ENCODE results near the gene KPNA6.
"Not testable (repeated sequence)": the region's sequence is repeated elsewhere in the genome, so short reads cannot be mapped to it uniquely, and the experiment has no call there.

The KPNA6 gene

DNA sequence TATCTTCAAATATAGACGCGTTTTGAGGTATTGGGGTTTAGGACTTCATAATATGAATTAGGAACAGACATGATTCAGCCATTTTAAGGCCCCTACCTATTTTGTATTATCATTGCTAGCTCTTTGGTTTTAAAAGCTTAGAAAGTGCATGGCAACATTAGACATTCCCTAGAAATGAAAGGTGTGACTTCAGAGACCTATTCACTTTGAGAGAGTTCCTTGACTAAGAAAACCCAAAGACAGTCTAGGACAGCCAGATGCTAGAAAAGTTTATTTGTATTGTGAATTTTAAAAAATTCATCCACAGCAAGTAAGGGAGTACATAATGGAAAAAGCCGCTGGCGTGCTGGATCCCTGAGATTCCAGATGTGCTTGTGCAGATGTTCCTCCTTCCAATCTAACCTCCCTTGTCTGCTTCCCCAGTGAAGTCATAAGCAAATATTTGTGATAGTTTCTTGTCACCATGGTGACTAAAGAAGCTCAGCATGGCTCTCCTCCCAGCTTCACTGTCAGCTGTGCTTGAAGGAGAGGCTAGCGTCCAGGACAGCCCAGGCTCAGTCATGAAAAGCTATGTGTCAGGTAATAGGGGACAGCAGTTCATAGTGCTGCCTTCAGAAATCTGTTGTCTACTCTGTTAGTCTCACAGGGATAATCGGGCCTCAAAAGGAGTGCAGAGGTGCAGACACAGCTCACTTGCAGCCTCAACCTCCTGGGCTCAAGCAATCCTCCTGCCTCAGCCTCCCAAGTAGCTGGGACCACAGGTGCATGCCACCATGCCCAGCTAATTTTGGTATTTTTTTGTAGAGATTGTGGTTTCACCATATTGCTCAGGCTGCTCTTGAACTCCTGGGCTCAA lies 34.8 kb downstream of the KPNA6 start:
- no peak for DNase-seq (ENCODE audit: low read depth in 1 of 2, low spot score in 1 of 2)

DNA sequence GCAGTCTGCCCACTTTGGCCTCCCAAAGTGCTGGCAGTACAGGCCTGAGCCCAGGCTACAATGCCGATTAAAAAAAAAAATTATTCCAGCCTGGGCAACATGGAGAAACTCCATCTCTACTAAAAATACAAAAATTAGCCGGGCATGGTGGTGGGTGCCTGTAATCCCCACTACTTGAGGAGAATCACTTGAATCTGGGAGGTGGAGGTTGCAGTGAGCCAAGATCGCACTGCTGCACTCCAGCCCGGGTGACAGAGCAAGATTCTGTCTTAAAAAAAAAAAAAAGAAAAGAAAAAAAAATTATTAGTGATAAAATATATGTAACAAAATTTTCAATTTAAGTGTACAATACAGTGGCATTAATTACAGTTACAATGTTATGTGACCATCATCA lies 35.4 kb downstream of the KPNA6 start:
- not testable (repeated sequence) for DNase-seq (ENCODE audit: low read depth in 1 of 2, low spot score in 1 of 2)

DNA sequence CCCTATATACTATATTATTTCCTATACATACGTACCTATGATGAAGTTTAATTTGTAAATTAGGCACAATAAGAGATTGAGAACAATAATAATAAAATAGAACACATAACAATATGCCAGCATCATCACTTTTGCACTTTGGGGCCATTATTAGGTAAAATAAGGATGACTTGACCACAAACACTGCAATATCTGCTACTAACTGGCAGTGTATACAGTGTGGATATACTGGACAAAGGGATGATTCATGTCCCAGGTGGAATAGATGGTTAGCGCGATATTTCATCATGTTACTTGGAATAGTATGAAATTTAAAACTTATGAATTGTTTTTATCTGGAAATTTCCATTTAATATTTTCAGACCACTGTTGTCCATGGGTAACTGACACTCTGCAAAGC lies 36.2 kb downstream of the KPNA6 start:
- no peak for DNase-seq (ENCODE audit: low read depth in 1 of 2, low spot score in 1 of 2)

DNA sequence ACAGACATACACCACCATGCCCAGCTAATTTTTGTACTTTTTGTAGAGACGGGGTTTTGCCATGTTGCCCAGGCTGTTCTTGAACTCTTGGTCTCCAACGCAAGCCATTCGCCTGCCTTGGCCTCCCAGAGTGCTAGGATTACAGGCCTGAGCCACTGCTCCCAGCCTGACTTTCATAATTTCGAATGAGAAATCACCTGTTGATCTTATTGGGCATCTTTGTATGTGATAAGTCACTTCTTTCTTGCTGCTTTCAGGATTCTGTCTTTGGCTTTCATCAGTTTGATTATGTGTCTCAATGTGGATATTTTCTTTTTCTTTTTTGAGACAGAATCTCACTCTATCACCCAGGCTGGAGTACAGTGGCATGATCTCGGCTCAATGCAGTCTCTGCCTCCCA lies 39.9 kb downstream of the KPNA6 start:
- DNase-seq (ENCODE audit: low read depth in 1 of 2, low spot score in 1 of 2) = not testable (repeated sequence)

DNA sequence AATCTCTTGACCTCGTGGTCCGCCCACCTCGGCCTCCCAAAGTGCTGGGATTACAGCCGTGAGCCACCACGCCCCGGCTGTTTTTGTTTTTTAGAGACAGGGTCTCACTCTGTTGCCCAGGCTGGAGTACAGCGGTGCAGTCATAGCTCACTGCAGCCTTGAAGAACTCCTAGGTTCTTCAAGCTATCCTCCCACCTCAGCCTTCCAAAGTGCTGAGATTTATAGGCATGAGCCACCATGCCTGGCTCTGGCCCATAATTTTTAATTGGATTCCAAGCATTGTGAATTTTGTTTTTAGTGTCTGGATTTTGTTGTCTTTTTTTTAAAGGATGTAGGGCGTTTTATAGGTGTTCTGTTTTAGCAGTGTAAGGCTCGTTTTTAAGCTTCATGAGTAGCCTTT lies 43.0 kb downstream of the KPNA6 start:
- DNase-seq (ENCODE audit: low read depth in 1 of 2, low spot score in 1 of 2) = no peak

DNA sequence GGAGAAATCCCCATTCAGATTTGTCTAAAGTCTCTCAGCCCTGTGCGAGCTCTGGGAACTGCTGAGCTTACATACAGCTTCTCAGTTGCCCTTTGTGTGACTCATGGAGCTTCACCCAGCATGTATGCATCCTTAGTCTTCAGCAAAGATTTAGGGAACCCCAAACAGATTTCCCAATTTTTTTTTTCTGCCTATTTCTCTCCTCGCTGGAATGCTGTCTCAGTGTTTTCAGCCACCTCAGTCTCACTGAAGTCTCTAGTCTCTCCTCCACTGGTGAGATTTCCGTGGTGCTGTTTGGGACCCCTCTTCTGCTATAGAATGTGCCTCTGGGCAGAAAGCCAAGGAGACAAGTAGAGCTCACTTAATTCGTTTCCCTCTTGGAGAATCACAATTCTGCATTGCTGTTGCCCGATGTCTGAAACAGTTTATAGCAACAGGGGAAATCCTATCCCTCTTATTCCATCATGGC lies 43.5 kb downstream of the KPNA6 start:
- DNase-seq (ENCODE audit: low read depth in 1 of 2, low spot score in 1 of 2) = no peak

DNA sequence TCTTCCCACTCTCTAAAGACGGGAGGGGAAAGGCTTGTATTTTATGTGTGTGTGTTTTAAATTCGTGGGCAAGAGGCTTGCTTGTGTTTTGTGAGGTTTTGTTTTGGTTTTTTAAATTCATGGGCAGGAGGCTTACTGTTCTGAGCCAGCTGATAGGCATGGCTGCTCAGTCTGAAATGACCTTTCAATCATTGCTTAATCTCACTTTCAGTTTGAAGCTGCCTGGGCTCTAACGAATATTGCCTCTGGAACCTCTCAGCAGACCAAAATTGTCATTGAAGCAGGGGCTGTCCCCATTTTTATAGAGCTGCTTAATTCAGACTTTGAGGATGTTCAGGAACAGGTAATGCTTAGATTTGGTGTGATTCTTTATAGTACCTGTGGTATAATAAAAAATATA lies 51.3 kb downstream of the KPNA6 start:
- DNase-seq (ENCODE audit: low read depth in 1 of 2, low spot score in 1 of 2) = no peak

DNA sequence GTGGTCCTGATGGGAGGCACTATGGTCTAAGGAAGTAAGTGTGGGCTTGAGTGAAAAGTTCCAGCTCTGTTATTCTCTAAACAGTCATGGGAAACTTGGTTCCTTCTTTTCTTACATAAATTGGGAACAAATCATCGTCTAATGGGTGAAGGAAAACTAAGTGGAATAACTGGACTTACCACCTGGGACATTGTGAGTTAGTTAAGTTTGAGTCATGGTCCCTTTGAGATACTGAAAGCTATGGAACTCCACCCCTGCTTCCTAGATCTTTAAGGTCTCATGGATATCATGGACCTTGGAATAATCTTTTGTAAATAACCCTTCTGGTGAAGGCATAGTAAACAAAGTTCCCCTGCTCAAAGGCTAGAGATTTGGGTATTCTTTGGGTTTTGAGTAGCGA lies 55.5 kb downstream of the KPNA6 start:
- DNase-seq (ENCODE audit: low read depth in 1 of 2, low spot score in 1 of 2) = no peak

DNA sequence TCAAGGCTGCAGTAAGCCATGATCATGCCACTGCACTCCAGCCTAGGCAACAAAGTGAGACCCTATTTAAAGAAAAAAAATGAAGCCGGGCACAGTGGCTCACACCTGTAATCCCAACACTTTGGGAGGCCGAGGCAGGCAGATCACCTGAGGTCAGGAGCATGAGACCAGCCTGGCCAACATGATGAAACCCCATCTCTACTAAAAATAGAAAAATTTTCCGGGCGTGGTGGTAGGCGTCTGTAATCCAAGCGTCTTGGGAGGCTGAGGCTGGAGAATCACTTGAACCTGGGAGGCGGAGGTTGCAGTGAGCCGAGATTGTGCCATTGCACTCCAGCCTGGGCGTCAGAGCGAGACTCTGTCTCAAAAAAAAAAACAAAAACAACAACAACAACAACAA lies 57.8 kb downstream of the KPNA6 start:
- DNase-seq (ENCODE audit: low read depth in 1 of 2, low spot score in 1 of 2) = not testable (repeated sequence)

DNA sequence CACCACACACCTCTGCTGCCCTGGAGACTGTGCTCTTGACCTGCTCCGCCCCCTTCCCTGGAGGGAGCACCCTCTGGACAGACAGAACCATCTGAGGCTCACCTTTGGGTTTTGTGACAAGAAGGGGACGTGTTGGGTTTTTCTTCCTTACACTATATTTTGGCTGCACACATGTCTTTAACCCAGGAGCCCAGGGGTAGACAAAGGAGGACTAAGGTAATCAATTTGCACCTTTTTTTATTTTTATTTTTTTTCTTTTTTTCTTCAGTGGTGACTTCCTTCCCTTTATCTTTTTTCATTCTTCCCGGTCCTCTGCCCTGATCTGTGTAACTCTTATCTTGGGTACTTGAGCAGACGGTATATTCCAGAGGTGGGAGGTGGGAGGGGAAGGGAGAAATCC lies 63.1 kb downstream of the KPNA6 start:
- DNase-seq (ENCODE audit: low read depth in 1 of 2, low spot score in 1 of 2) = no peak

DNA sequence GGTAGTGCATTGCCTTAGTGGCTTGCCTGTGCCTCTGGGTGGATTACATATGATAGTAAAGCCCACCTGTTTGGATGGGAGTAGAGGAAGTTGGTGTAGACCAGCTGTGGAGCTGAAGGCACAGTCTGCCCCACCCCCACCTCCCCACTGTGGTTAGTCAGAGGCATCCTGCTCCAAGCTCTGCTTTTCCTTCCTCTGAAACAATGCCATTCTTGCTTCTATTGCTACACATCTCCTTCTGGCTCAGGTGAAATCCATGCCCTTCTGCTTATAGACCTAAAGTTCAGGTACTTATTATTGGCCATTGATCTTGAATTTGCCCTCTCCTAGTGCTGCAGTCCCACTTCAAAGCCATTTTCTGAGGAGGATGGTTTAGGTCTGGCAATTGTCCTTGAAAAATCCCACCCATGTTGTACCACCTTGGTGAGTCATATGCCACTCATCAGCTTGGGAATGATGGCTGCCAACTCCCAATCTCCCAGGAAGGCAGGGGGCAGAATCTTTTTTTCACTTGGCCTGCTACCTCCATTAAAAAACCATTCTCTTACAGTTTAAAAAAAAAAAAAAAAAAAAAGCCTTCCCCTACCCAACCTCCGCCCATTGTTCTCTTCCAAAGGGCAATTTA lies 64.9 kb downstream of the KPNA6 start:
- no peak for DNase-seq (ENCODE audit: low read depth in 1 of 2, low spot score in 1 of 2)

DNA sequence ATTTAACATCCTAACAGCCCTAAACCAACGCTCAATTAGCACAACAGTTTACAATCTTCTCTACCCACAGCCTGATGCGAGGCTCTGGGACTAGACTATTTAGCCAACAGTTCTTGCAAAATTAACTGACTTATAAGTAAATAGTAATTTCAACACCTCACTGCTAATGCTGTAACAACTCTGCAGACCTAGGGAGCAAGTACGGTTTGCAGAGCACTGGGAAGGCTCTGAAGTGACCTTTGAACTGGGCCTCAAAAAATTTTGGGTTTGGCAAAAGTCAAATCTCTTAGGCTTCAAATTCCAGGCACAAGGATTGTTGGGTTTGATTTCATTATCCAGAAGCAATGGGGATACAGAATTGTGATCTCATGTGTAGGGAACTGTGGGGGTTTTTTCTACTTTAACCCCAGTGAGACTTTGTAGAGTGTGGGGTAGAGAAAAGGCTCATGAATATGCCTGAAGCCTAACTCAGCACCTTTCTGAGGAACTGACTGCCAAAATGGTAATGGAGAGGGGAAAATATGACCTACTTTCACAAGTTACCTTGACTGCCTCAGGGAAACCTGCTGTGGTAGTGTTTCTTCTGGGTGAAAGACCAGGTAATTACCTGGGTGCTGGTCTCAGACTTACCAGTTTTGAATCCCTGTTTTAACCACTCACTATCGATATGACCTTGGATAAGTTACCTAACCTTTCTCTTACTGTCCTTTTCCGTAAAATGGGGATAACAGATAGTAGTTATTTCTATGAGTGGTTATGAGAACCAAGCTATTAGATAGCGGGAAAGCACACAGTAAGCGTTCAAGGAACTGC lies 70.7 kb downstream of the KPNA6 start:
- DNase-seq (ENCODE audit: low read depth in 1 of 2, low spot score in 1 of 2) = no peak

DNA sequence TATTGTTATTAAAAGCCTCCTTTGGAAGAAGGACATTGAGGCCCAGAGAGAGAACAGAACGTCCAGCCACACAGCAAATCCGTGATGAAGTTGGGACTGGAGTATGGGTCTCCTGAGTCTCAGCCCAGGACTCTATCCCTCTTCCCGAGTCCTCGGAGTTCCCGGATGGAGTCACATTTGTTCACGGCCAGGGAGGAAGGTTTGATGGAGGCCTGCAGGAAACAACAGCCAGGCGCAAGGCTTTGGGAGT lies 71.3 kb downstream of the KPNA6 start:
- DNase-seq (ENCODE audit: low read depth in 1 of 2, low spot score in 1 of 2) = no peak

DNA sequence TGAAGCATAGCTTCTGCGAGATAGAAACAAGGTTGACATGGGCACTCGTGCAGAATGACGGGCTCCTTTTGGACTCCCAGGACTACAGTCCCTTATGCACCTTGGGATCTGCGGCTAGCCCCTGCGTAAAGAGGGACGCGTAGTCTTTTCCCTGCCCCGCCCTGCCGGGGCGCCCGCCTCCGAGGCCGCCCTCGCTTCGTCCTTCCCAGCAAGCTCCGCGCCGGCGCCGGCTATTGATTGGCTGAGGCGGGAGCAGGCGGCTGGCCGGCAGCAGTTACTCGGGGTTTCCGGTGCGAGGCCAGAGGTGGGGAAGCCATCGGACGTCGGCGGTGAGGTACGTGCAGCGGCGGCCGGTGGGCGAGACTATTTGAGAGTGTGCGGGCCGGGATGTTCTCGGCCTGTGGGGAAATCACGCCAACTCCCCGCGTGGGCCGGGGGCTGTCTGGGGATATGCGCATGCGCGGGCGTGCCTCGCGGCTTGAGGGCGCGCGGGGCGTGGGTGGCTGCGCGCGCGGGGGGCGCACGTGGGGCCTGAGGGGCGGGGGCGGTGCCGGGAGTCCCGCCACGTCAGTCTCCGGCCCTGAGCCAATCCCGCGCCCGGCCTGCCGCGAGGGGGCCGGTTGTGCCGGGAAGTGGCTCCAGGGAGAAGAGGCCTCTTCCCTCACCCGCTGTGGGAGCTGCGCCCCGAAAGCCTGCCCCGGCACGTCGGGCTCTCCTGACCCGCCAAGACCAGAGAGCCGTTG lies 71.8 kb downstream of the KPNA6 start, which contains the start of gene TXLNA:
TSS of gene TXLNA (plus strand) at position 233 of the 743 bp plus-strand sequence. CDS start 671 bp downstream, outside the sequence.
- peak; percentile 77 to 86 for DNase-seq (ENCODE audit: low read depth in 1 of 2, low spot score in 1 of 2)

DNA sequence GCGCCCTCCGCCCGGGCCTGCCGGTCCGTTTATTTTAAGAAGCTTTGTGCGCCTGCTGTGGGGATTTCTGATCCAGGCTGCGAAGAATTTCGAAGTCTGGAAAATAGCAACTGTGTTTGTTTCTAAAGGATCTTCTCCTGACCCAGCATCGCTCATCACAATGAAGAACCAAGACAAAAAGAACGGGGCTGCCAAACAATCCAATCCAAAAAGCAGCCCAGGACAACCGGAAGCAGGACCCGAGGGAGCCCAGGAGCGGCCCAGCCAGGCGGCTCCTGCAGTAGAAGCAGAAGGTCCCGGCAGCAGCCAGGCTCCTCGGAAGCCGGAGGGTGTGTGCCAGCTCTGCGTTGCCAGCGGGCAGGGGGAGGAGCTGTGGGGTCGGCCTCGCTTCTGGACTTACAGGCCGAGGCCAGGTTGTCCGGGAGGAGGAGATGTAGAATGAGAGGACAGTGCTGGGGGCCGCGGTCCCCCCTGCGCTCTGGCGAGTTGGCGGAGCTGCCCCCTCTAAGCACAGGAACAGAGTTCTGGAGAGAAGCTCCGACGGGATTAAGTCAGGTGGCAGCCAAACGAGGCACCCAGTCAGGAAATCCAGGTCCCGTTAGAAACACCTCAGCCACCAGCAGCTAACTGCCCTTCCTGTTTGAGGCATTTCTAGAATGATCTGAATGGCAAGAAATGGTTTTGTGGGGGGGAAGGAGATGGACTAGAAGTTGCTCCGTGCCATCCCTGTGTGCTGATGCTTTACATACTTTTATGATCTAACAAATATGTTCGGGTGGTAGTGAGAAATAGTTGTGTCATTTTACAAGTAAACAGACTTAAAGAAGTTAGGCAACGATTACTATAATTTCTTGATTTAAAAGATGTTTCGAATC lies 72.6 kb downstream of the KPNA6 start:
- DNase-seq (ENCODE audit: low read depth in 1 of 2, low spot score in 1 of 2) = peak in 1 of 2 donors; percentile 18

DNA sequence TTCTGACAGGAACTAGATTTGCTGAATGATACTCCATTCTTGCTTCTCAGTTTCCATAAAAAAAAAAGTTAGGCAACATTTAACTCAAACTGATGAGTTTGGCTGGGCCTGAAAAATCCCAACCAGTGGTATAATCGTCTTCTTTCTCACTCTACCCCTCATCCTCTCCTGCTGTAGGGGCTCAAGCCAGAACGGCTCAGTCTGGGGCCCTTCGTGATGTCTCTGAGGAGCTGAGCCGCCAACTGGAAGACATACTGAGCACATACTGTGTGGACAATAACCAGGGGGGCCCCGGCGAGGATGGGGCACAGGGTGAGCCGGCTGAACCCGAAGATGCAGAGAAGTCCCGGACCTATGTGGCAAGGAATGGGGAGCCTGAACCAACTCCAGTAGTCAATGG lies 73.2 kb downstream of the KPNA6 start:
- DNase-seq (ENCODE audit: low read depth in 1 of 2, low spot score in 1 of 2) = no peak

DNA sequence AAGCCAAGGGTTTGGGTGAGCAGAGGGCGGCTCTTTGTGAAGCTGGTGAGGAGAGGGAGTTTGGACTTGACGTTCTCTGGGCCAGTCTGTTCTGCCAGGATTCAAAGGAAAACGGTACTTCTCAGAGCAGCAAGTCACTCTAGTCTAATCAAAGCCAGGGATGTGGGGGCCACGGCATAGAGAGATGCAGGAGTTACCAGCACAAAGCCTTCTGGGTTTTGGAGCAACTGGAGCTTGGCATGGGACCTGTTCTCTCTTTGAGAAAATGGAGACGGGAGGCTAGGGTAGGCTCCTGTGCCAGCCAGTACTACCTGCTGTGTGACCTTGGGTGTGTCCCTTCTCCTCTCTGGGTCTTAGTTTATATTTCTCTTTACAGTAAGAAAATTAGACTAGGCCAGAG lies 73.7 kb downstream of the KPNA6 start:
- no peak for DNase-seq (ENCODE audit: low read depth in 1 of 2, low spot score in 1 of 2)

DNA sequence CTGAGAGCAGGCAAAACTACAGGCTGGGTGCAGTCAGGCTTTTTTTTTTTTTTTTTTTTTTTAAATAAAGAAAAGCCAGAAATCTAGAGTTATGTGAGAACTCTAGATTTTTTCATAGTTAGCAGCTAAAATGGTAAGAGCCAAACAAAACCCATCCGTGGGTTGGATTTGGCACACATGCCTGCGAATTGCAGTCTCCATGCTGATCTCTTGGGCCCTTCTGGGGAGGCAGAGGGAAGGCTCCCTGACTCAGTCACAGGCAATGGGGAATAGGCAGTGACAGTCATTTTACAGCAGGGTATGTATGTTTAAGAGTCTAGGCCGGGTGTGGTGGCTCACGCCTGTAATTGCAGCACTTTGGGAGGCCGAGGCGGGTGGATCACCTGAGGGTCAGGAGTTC lies 74.2 kb downstream of the KPNA6 start:
- no peak for DNase-seq (ENCODE audit: low read depth in 1 of 2, low spot score in 1 of 2)

DNA sequence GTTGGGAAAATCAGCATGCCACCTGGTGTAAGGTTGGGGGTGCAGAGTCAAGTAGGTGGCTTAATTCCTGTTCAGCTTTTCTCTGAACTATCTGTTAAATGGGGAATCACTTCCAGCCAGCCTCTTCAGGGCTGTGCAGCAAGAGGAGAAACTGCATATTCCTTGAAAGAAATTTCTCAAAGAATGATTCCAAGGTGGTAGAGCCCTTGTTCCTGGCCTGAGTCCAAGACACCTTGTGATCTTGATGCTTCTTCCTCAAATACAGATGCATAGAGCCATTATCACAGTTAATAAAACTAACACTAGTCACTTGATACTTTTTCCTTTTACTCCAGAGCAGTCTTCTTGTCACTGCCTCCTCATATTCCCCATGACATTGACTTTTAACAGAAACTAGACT lies 76.8 kb downstream of the KPNA6 start:
- DNase-seq (ENCODE audit: low read depth in 1 of 2, low spot score in 1 of 2) = no peak

DNA sequence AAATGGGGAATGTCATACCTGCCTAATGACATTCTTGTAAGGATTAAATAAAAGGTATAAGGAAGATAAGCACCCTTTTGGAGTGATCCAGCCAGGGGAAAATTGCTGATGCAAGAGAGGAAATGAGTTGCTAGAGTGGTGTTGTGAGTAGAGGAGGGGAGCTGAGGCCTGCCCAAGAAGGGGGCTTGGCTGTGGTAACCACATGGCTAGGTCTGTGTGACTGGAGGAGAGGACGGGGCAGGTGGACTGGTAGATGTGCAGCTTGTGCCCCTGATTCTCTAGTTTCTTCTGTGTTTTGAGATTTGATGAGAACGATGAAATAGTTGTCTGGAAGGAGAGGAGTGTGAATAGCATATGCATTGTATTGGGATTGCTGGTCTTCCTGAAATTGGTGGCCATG lies 78.2 kb downstream of the KPNA6 start:
- no peak for DNase-seq (ENCODE audit: low read depth in 1 of 2, low spot score in 1 of 2)

Measured in stimulated activated CD4-positive, alpha-beta T cell treated with anti-CD3 and anti-CD28 coated beads, Interleukin-15, amount 100 ng/mL, for 1 hour (primary cell).